Uterus (tissue), 2 donors: ENCODE data around the gene APOL1.
"Not testable (repeated sequence)": the region's sequence is repeated elsewhere in the genome, so short reads cannot be mapped to it uniquely, and the experiment has no call there.

Source experiments
- POLR2A ChIP-seq, 2 donors: fragments of 450-650 bp; IDR thresholded peaks; one replicate each; pipeline ENCODE4 v1.6.1; 2016; ENCODE audit warnings: antibody characterized with exemption in 2 of 2, mild to moderate bottlenecking in 1 of 2, moderate library complexity in 1 of 2
- TF ChIP-seq, protein P1 (sequence below), 4 experiments: fragments of 200-600 bp in 2 of 4; fragments of 450-650 bp in 2 of 4; sonication (generic) in 2 of 4; IDR thresholded peaks; one replicate each; pipeline ENCODE4 v1.5.1; 2016 to 2019; ENCODE audit warnings: antibody characterized with exemption in 4 of 4, mild to moderate bottlenecking in 2 of 4, moderate library complexity in 1 of 4

GRCh38 chr22:36255572-36255971 is 2.6 kb downstream of the APOL1 start:
- TF ChIP-seq, protein P1, sequence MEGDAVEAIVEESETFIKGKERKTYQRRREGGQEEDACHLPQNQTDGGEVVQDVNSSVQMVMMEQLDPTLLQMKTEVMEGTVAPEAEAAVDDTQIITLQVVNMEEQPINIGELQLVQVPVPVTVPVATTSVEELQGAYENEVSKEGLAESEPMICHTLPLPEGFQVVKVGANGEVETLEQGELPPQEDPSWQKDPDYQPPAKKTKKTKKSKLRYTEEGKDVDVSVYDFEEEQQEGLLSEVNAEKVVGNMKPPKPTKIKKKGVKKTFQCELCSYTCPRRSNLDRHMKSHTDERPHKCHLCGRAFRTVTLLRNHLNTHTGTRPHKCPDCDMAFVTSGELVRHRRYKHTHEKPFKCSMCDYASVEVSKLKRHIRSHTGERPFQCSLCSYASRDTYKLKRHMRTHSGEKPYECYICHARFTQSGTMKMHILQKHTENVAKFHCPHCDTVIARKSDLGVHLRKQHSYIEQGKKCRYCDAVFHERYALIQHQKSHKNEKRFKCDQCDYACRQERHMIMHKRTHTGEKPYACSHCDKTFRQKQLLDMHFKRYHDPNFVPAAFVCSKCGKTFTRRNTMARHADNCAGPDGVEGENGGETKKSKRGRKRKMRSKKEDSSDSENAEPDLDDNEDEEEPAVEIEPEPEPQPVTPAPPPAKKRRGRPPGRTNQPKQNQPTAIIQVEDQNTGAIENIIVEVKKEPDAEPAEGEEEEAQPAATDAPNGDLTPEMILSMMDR (IDR thresholded peaks at IDR 0.05): not testable (repeated sequence)
- not testable (repeated sequence) for TF ChIP-seq POLR2A (IDR thresholded peaks at IDR 0.05)
